HepG2 (cell line): ENCODE results near the gene ADAMTS18. TPM values are rescaled to one million over a fixed set of nuclear protein-coding genes. Genes with fewer than 3 reads are reported as not detected.
"Not testable (repeated sequence)": the region's sequence is repeated elsewhere in the genome, so short reads cannot be mapped to it uniquely, and the experiment has no call there.

ENCODE experiments used
- ATAC-seq: fragments of 200-7000 bp; cut with Tn5 transposase; 3 replicates; pipeline ENCODE4 v1.9.1; 2020; ENCODE audit warnings: mild to moderate bottlenecking, moderate library complexity
- BruUV-seq: library from RNA; stranded (reverse); fragments of 400-500 nt; replicated peaks from 2 replicates; lab custom pipeline; 2021; lab: Mats Ljungman, UMichigan
- CTCF ChIA-PET: fragments of 300-600 bp; formaldehyde crosslinking; extraction: SDS; loops from one replicate; lab custom pipeline; 2021; ENCODE audit warnings: low total read pairs, inconsistent platforms, low intra/inter-chr PET ratio; lab: Yijun Ruan, JAX
- POLR2A ChIA-PET: fragments of 350-600 bp; sonication (Branson Sonifier 250); formaldehyde crosslinking; loops from one replicate; lab custom pipeline; 2020; ENCODE audit warnings: antibody characterized with exemption, inconsistent platforms; lab: Yijun Ruan, JAX
- DNase-seq: peaks from one replicate; pipeline ENCODE4 v3.0.0-alpha.2; 2015; ENCODE audit warnings: low spot score
- FAIRE-seq: peaks from 3 replicates; lab custom pipeline; 2011; peaks lifted over from hg19 to GRCh38; lab: Jason Lieb, UNC
- H2AFZ ChIP-seq: one replicate; pipeline ENCODE4 v1.6.1; 2011; ENCODE audit warnings: low read length, inconsistent platforms
- H3K27ac ChIP-seq: fragments of 300-600 bp; 3 replicates; pipeline ENCODE4 v1.8.0; 2011; ENCODE audit warnings: mixed run types, mild to moderate bottlenecking, mixed read lengths, low read length, inconsistent platforms; ENCODE audit not compliant: insufficient read depth; ENCODE audit errors: extremely low read length
- H3K27me3 ChIP-seq, 2 experiments: fragments of 200-600 bp in 1 of 2; 2 replicates in 1 of 2; 3 replicates in 1 of 2; pipeline versions ENCODE4 v1.6.0 to v1.8.0; 2011; ENCODE audit warnings: low read length in 2 of 2, mild to moderate bottlenecking in 2 of 2, moderate library complexity in 2 of 2, inconsistent platforms in 1 of 2; ENCODE audit not compliant: insufficient read depth in 2 of 2, control insufficient read depth in 1 of 2
- H3K36me3 ChIP-seq, 2 experiments: fragments of 200-600 bp in 1 of 2; replicated peaks in 1 of 2; 2 replicates in 1 of 2; 3 replicates in 1 of 2; pipeline versions ENCODE4 v1.5.1 to v1.8.0; 2011; ENCODE audit warnings: low read length in 2 of 2, inconsistent platforms in 1 of 2; ENCODE audit not compliant: insufficient read depth in 2 of 2, control insufficient read depth in 1 of 2
- H3K4me1 ChIP-seq: 2 replicates; pipeline ENCODE4 v1.5.1; 2012; ENCODE audit warnings: low read length, inconsistent platforms; ENCODE audit not compliant: insufficient read depth
- H3K4me2 ChIP-seq: 2 replicates; pipeline ENCODE4 v1.6.0; 2011; ENCODE audit warnings: low read depth, low read length, inconsistent platforms
- H3K4me3 ChIP-seq, 3 experiments: fragments of 200-600 bp in 1 of 3; sonication (generic), shearing (Covaris generic) in 1 of 3; replicated peaks in 1 of 3; 2 replicates each; pipeline ENCODE4 v1.5.1; 2011 to 2016; ENCODE audit warnings: low read length in 3 of 3, inconsistent platforms in 2 of 3, low read depth in 2 of 3, mild to moderate bottlenecking in 2 of 3, control low read depth in 1 of 3, mixed read lengths in 1 of 3; ENCODE audit not compliant: insufficient read depth in 1 of 3
- H3K79me2 ChIP-seq: one replicate; pipeline ENCODE4 v1.6.1; 2011; ENCODE audit warnings: low read length, inconsistent platforms; ENCODE audit not compliant: insufficient read depth
- H3K9ac ChIP-seq: 2 replicates; pipeline ENCODE4 v1.6.0; 2011; ENCODE audit warnings: mild to moderate bottlenecking, low read depth, low read length, inconsistent platforms; ENCODE audit not compliant: insufficient read depth
- H3K9me3 ChIP-seq: 2 replicates; pipeline ENCODE4 v1.5.1; 2012; ENCODE audit warnings: mild to moderate bottlenecking, low read length
- H4K20me1 ChIP-seq: 2 replicates; pipeline ENCODE4 v1.6.0; 2011; ENCODE audit warnings: inconsistent platforms, mild to moderate bottlenecking, low read length, moderate library complexity; ENCODE audit not compliant: insufficient read depth
- CHD4 ChIP-seq: fragments of 200-600 bp; sonication (generic); IDR thresholded peaks from 2 replicates; pipeline ENCODE4 v1.7.0; 2017; ENCODE audit warnings: mild to moderate bottlenecking, low read length, borderline replicate concordance
- HIVEP1 ChIP-seq: sonication (generic); formaldehyde crosslinking; IDR thresholded peaks from 2 replicates; pipeline ENCODE4 v1.4.0; 2020; ENCODE audit warnings: mild to moderate bottlenecking, missing genetic modification reagents
- NPAS2 ChIP-seq: sonication (generic); formaldehyde crosslinking; IDR thresholded peaks from 2 replicates; pipeline ENCODE4 v1.8.0; 2022; ENCODE audit warnings: mild to moderate bottlenecking, missing genetic modification reagents, borderline replicate concordance
- POLR2A ChIP-seq, 2 experiments: IDR thresholded peaks; 2 replicates each; pipeline ENCODE4 v1.6.1; 2011; ENCODE audit warnings: low read depth in 2 of 2, low read length in 2 of 2, mild to moderate bottlenecking in 1 of 2, moderate library complexity in 1 of 2; ENCODE audit not compliant: insufficient read depth in 1 of 2
- TAF15 ChIP-seq: fragments of 200-400 bp; formaldehyde crosslinking; IDR thresholded peaks from one replicate; pipeline ENCODE4 v1.6.1; 2018; ENCODE audit warnings: mild to moderate bottlenecking, low read depth, low read length; ENCODE audit not compliant: poor library complexity, severe bottlenecking
- TCF12 ChIP-seq, 2 experiments: fragments of 450-650 bp in 1 of 2; sonication (generic) in 1 of 2; formaldehyde crosslinking in 1 of 2; IDR thresholded peaks; 2 replicates each; pipeline versions ENCODE4 v1.6.1 to v1.8.0; 2017 to 2022; ENCODE audit warnings: antibody characterized with exemption in 1 of 2, mild to moderate bottlenecking in 1 of 2, missing genetic modification reagents in 1 of 2, moderate library complexity in 1 of 2
- U2AF2 ChIP-seq: fragments of 200-400 bp; formaldehyde crosslinking; IDR thresholded peaks from 2 replicates; pipeline ENCODE4 v1.6.1; 2017; ENCODE audit warnings: low read depth, mild to moderate bottlenecking, low read length
- WIZ ChIP-seq: sonication (generic); formaldehyde crosslinking; IDR thresholded peaks from 2 replicates; pipeline ENCODE4 v1.5.1; 2020; ENCODE audit warnings: mild to moderate bottlenecking, missing genetic modification reagents
- ZNF160 ChIP-seq: sonication (generic); formaldehyde crosslinking; IDR thresholded peaks from 2 replicates; pipeline ENCODE4 v1.8.0; 2022; ENCODE audit warnings: mild to moderate bottlenecking, inconsistent platforms, missing genetic modification reagents
- ZNF773 ChIP-seq: sonication (generic); formaldehyde crosslinking; IDR thresholded peaks from 2 replicates; pipeline ENCODE4 v1.4.0; 2020; ENCODE audit warnings: missing genetic modification reagents, borderline replicate concordance
- WGBS: methylation state at CpG from one replicate; pipeline ENCODE4 v1.1.6; 2017; ENCODE audit warnings: low lambda C conversion rate; 5-methylcytosine and 5-hydroxymethylcytosine counted together
- in situ Hi-C: cut with HindIII; loops from 2 replicates; pipeline ENCODE4 v1.10.0; 2017; ENCODE audit warnings: low pct_unique_long_range_greater_than_20kb; ENCODE audit not compliant: extremely low pct_ligation_motif_present
- intact Hi-C: fragments of 100-400 bp; cut with micrococcal nuclease; formaldehyde crosslinking; loops from one replicate; pipeline ENCODE4 v1.10.0; 2022; ENCODE audit not compliant: unreplicated experiment
- polyA plus RNA-seq, 8 experiments: library from polyadenylated mRNA; depleted of rRNA in 3 of 8; stranded (reverse) in 7 of 8; unstranded in 1 of 8; fragments of >200 nt; fragmentation: Illumina TruSeq in 4 of 8; extraction: Trizol in 4 of 8; gene quantifications; 2 replicates each; pipeline versions ENCODE4 v1.2.1 to v1.2.3, GENCODE V29; 2011 to 2016; ENCODE audit warnings: low read depth in 4 of 8, missing spikeins in 1 of 8, mixed read lengths in 1 of 8; ENCODE audit not compliant: insufficient read depth in 1 of 8
- total RNA-seq, 5 experiments: library from RNA; depleted of rRNA; stranded (reverse); fragments of >200 nt; fragmentation: Illumina TruSeq; extraction: Trizol; gene quantifications; 2 replicates each; pipeline ENCODE4 v1.2.3, GENCODE V29; 2016; ENCODE audit warnings: low read depth in 1 of 5
- TF ChIP-seq, protein P1 (sequence below): sonication (generic); formaldehyde crosslinking; IDR thresholded peaks from 2 replicates; pipeline ENCODE4 v1.4.0; 2020; ENCODE audit warnings: mild to moderate bottlenecking, missing genetic modification reagents, borderline replicate concordance
- TF ChIP-seq, protein P2 (sequence below): sonication (generic); formaldehyde crosslinking; IDR thresholded peaks from 2 replicates; pipeline ENCODE4 v1.5.0; 2020; ENCODE audit warnings: mild to moderate bottlenecking, missing genetic modification reagents

The ADAMTS18 gene
- total and polyA plus RNA-seq, 2 of the 13 experiments (the other 11 are each of a cell fraction or from before 2014, with no cell fraction given), result 0.01 TPM; not detected in 1

DNA sequence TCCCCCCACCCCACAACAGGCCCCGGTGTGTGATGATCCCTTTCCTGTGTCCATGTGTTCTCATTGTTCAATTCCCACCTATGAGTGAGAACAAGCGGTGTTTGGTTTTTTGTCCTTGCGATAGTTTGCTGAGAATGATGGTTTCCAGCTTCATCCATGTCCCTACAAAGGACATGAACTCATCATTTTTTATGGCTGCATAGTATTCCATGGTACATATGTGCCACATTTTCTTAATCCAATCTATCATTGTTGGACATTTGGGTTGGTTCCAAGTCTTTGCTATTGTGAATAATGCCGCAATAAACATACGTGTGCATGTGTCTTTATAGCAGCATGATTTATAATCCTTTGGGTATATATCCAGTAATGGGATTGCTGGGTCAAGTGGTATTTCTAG, 28.8 kb upstream of the ADAMTS18 start:
- H2AFZ ChIP-seq, intact Hi-C loops, FAIRE-seq, BruUV-seq, ATAC-seq, H4K20me1 ChIP-seq, H3K4me2 ChIP-seq, H3K27me3 ChIP-seq, H3K36me3 ChIP-seq, H3K9ac ChIP-seq, H3K4me3 ChIP-seq, H3K9me3 ChIP-seq, CTCF ChIA-PET, H3K79me2 ChIP-seq, in situ Hi-C loops, POLR2A ChIA-PET, H3K27ac ChIP-seq, DNase-seq, H3K4me1 ChIP-seq: not testable (repeated sequence)
- WGBS, result 44% methylated on average over 5 of the region's 5 CpGs

DNA sequence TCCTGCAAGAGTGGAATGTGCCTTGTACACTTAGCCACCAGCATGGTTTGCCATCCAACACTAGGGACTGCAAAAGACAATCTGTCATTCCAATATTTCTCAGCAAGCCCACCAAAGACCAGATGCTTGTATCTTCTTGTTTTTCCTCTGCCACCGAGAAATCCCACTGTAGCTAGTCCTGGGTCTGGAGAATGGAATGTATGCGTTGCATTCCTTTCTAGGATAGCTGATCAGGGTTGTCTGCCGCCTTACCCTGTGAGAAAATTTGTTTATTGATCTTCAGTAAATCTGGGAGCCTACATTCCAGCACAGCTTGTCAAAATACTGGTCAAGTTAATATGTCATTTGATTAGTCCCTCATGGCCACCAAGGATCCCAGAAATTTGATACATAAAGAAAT, 28.1 kb upstream of the ADAMTS18 start:
- Histone ChIP-seq H3K4me3 (no peak overlapping the region), H3K9me3 (no peaks in the 10 kb centered on the region), H3K36me3 (no peaks in the 10 kb centered on the region), H3K27ac (no peak overlapping the region), H3K4me1 (no peaks in the 10 kb centered on the region), H3K9ac (no peak overlapping the region), H3K27me3 (0 out of 5 replicates have a peak, but pooled peaks cover 0 to 3% of the 10 kb centered on the region in 2 experiments), H2AFZ (no peak overlapping the region), H3K4me2 (no peak overlapping the region), H4K20me1 (no peaks in the 10 kb centered on the region), H3K79me2 (no peaks in the 10 kb centered on the region)
- DNase-seq, result no peak
- CTCF ChIA-PET, result no interaction called here
- BruUV-seq, result no TSS peak
- POLR2A ChIA-PET, result no interaction called here
- WGBS, result 2% methylated on average over 3 of the region's 3 CpGs
- no peak for FAIRE-seq
- intact Hi-C loops (no loop called here), in situ Hi-C loops (no loop called here)
- ATAC-seq, result no peak
- TF ChIP-seq CHD4 (no peak), HIVEP1 (no peak), WIZ (no peak), POLR2A (IDR thresholded peaks at IDR 0.05; ENCODE audit: insufficient read depth in 1 of 2, low read depth in 2 of 2, low read length in 2 of 2) (no peak), U2AF2 (no peak), ZNF773 (CRISPR knock-in tag) (no peak), TAF15 (no peak), TCF12 (IDR thresholded peaks at IDR 0.05) (no peak), TCF12 (CRISPR knock-in tag; IDR thresholded peaks at IDR 0.05) (no peak), ZNF160 (CRISPR knock-in tag) (no peak), NPAS2 (no peak)
- TF ChIP-seq, protein P1, sequence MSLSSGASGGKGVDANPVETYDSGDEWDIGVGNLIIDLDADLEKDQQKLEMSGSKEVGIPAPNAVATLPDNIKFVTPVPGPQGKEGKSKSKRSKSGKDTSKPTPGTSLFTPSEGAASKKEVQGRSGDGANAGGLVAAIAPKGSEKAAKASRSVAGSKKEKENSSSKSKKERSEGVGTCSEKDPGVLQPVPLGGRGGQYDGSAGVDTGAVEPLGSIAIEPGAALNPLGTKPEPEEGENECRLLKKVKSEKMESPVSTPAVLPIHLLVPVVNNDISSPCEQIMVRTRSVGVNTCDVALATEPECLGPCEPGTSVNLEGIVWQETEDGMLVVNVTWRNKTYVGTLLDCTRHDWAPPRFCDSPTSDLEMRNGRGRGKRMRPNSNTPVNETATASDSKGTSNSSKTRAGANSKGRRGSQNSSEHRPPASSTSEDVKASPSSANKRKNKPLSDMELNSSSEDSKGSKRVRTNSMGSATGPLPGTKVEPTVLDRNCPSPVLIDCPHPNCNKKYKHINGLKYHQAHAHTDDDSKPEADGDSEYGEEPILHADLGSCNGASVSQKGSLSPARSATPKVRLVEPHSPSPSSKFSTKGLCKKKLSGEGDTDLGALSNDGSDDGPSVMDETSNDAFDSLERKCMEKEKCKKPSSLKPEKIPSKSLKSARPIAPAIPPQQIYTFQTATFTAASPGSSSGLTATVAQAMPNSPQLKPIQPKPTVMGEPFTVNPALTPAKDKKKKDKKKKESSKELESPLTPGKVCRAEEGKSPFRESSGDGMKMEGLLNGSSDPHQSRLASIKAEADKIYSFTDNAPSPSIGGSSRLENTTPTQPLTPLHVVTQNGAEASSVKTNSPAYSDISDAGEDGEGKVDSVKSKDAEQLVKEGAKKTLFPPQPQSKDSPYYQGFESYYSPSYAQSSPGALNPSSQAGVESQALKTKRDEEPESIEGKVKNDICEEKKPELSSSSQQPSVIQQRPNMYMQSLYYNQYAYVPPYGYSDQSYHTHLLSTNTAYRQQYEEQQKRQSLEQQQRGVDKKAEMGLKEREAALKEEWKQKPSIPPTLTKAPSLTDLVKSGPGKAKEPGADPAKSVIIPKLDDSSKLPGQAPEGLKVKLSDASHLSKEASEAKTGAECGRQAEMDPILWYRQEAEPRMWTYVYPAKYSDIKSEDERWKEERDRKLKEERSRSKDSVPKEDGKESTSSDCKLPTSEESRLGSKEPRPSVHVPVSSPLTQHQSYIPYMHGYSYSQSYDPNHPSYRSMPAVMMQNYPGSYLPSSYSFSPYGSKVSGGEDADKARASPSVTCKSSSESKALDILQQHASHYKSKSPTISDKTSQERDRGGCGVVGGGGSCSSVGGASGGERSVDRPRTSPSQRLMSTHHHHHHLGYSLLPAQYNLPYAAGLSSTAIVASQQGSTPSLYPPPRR, result no peak
- TF ChIP-seq, protein P2, sequence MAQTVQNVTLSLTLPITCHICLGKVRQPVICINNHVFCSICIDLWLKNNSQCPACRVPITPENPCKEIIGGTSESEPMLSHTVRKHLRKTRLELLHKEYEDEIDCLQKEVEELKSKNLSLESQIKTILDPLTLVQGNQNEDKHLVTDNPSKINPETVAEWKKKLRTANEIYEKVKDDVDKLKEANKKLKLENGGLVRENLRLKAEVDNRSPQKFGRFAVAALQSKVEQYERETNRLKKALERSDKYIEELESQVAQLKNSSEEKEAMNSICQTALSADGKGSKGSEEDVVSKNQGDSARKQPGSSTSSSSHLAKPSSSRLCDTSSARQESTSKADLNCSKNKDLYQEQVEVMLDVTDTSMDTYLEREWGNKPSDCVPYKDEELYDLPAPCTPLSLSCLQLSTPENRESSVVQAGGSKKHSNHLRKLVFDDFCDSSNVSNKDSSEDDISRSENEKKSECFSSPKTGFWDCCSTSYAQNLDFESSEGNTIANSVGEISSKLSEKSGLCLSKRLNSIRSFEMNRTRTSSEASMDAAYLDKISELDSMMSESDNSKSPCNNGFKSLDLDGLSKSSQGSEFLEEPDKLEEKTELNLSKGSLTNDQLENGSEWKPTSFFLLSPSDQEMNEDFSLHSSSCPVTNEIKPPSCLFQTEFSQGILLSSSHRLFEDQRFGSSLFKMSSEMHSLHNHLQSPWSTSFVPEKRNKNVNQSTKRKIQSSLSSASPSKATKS (CRISPR knock-in tag), result no peak
